ENCODE data around the gene OR52D1. TPM values are rescaled to one million over a fixed set of nuclear protein-coding genes. Genes with fewer than 3 reads are reported as not detected.

The OR52D1 gene
- total RNA-seq, 2 donors from 2014 or later: not detected

- Mint-ChIP-seq H3K36me3 (ENCODE audit: insufficient read depth in 2 of 2) (no peaks in the 10 kb centered on the region), H3K4me1 (ENCODE audit: low read depth) (no peaks in the 10 kb centered on the region), H3K4me3 (no peak overlapping the region), H3K9me3 (no peaks in the 10 kb centered on the region), H3K27me3 (ENCODE audit: low read depth) (no peaks in the 10 kb centered on the region), H3K27ac (no peak overlapping the region)
- DNase-seq: no peak
- no peak for ATAC-seq (replicated peaks in 1 of 2)
Observed at GRCh38 chr11:5524756-5525155, 36.3 kb downstream of the OR52D1 start.

GRCh38 chr11:5527716-5528115, 39.2 kb downstream of the OR52D1 start:
- ATAC-seq (replicated peaks in 1 of 2) (no peak), DNase-seq (no peak)
- no peaks in the 10 kb centered on the region for H3K9me3 Mint-ChIP-seq
- no peaks in the 10 kb centered on the region for H3K27me3 Mint-ChIP-seq (ENCODE audit: low read depth)
- H3K36me3 Mint-ChIP-seq (ENCODE audit: insufficient read depth in 2 of 2): no peaks in the 10 kb centered on the region
- no peak overlapping the region for H3K27ac Mint-ChIP-seq
- H3K4me1 Mint-ChIP-seq (ENCODE audit: low read depth): no peaks in the 10 kb centered on the region
- H3K4me3 Mint-ChIP-seq: no peak overlapping the region

GRCh38 chr11:5528495-5528894, 40.0 kb downstream of the OR52D1 start:
- H3K4me3 Mint-ChIP-seq: no peak overlapping the region
- H3K4me1 Mint-ChIP-seq (ENCODE audit: low read depth): no peaks in the 10 kb centered on the region
- no peaks in the 10 kb centered on the region for H3K9me3 Mint-ChIP-seq
- ATAC-seq (replicated peaks in 1 of 2): no peak
- DNase-seq: no peak
- no peaks in the 10 kb centered on the region for H3K27me3 Mint-ChIP-seq (ENCODE audit: low read depth)
- no peak overlapping the region for H3K27ac Mint-ChIP-seq
- no peaks in the 10 kb centered on the region for H3K36me3 Mint-ChIP-seq (ENCODE audit: insufficient read depth in 2 of 2)

- ATAC-seq (replicated peaks in 1 of 2) (no peak), DNase-seq (no peak)
- no peaks in the 10 kb centered on the region for H3K27me3 Mint-ChIP-seq (ENCODE audit: low read depth)
- no peaks in the 10 kb centered on the region for H3K36me3 Mint-ChIP-seq (ENCODE audit: insufficient read depth in 2 of 2)
- H3K4me3 Mint-ChIP-seq: no peak overlapping the region
- no peaks in the 10 kb centered on the region for H3K9me3 Mint-ChIP-seq
- no peaks in the 10 kb centered on the region for H3K4me1 Mint-ChIP-seq (ENCODE audit: low read depth)
- H3K27ac Mint-ChIP-seq: no peak overlapping the region
Observed at GRCh38 chr11:5531053-5531831, 42.8 kb downstream of the OR52D1 start.

GRCh38 chr11:5534046-5534445, 45.6 kb downstream of the OR52D1 start:
- Mint-ChIP-seq H3K4me1 (ENCODE audit: low read depth) (no peaks in the 10 kb centered on the region), H3K36me3 (ENCODE audit: insufficient read depth in 2 of 2) (peaks cover 0 to 3% of the 10 kb centered on the region in 2 donors), H3K27me3 (ENCODE audit: low read depth) (no peaks in the 10 kb centered on the region), H3K4me3 (no peak overlapping the region), H3K9me3 (peaks cover 0 to 2% of the 10 kb centered on the region in 2 donors), H3K27ac (no peak overlapping the region)
- ATAC-seq (replicated peaks in 1 of 2) (no peak), DNase-seq (no peak)

- no peaks in the 10 kb centered on the region for H3K4me1 Mint-ChIP-seq (ENCODE audit: low read depth)
- no peaks in the 10 kb centered on the region for H3K27me3 Mint-ChIP-seq (ENCODE audit: low read depth)
- H3K4me3 Mint-ChIP-seq: no peak overlapping the region
- ATAC-seq (replicated peaks in 1 of 2): no peak
- H3K9me3 Mint-ChIP-seq: peaks cover 0 to 2% of the 10 kb centered on the region in 2 donors
- H3K27ac Mint-ChIP-seq: no peak overlapping the region
- no peak for DNase-seq
- peaks cover 0 to 3% of the 10 kb centered on the region in 2 donors for H3K36me3 Mint-ChIP-seq (ENCODE audit: insufficient read depth in 2 of 2)
Observed at GRCh38 chr11:5536482-5536881, 48.0 kb downstream of the OR52D1 start.

Other genes starting within 250 kb of the OR52D1 start
- not detected for gene HBG1, start 238.8 kb upstream of the OR52D1 start, total RNA-seq
- gene HBG2, start 233.9 kb upstream of the OR52D1 start, total RNA-seq: not detected
- not detected for gene HBE1, start 218.7 kb upstream of the OR52D1 start, total RNA-seq
- not detected for gene OR51B4, start 186.7 kb upstream of the OR52D1 start, total RNA-seq
- gene OR51B2, start 164.4 kb upstream of the OR52D1 start, total RNA-seq: not detected
- under 1 TPM in 1 of 2 donors, not detected in 1; 0.30 TPM for gene OR51B5, start 145.2 kb upstream of the OR52D1 start, total RNA-seq
- gene OR51B6, start 137.2 kb upstream of the OR52D1 start, total RNA-seq: not detected
- gene OR51M1, start 104.9 kb upstream of the OR52D1 start, total RNA-seq: not detected
- gene OR51Q1, start 66.6 kb upstream of the OR52D1 start, total RNA-seq: not detected
- gene OR51I1, start 47.2 kb upstream of the OR52D1 start, total RNA-seq: not detected
- not detected for gene OR51I2, start 39.4 kb upstream of the OR52D1 start, total RNA-seq
- gene UBQLN3, start 21.3 kb downstream of the OR52D1 start, total RNA-seq: not detected
- under 1 TPM in 1 of 2 donors, not detected in 1; 0.30 TPM for gene UBQLNL, start 28.0 kb downstream of the OR52D1 start, total RNA-seq
- not detected for gene OR52H1, start 59.9 kb downstream of the OR52D1 start, total RNA-seq
- gene OR52B6, start 92.2 kb downstream of the OR52D1 start, total RNA-seq: not detected
- 1 to 10 TPM in 1 of 2 donors, not detected in 1; 1.6 TPM for gene TRIM6, start 108.0 kb downstream of the OR52D1 start, total RNA-seq
- gene TRIM34, start 136.3 kb downstream of the OR52D1 start, total RNA-seq: 10 to 100 TPM in 1 of 2 donors, 1 to 10 TPM in 1; 9.0 to 10.7 TPM
- 10 to 100 TPM; 12.9 to 19.4 TPM for gene TRIM5, start 196.4 kb downstream of the OR52D1 start, total RNA-seq
- 100 to 1,000 TPM; 159 to 180 TPM for gene TRIM22, start 201.1 kb downstream of the OR52D1 start, total RNA-seq
- under 1 TPM; 0.24 to 0.56 TPM for gene OR56B1, start 247.8 kb downstream of the OR52D1 start, total RNA-seq